H9 (cell line): ENCODE results near the gene AP3S1. TPM values are rescaled to one million over a fixed set of nuclear protein-coding genes. Genes with fewer than 3 reads are reported as not detected.
A peak's percentile ranks its signal among the peaks of the same experiment; 100 is the strongest.

Experiments
- DNase-seq: peaks from one replicate; pipeline ENCODE4 v3.0.0-alpha.2; 2017
- H2AFZ ChIP-seq: one replicate; pipeline ENCODE4 v1.6.1; 2013; ENCODE audit warnings: mild to moderate bottlenecking, low read length, control low read depth, moderate library complexity
- H2AK5ac ChIP-seq: 2 replicates; pipeline ENCODE4 v1.6.1; 2013; ENCODE audit warnings: low read length, control low read depth, mixed read lengths; ENCODE audit not compliant: insufficient read length
- H2BK120ac ChIP-seq: one replicate; pipeline ENCODE4 v1.6.1; 2013; ENCODE audit warnings: low read depth, mild to moderate bottlenecking, low read length, control low read depth, inconsistent platforms; ENCODE audit not compliant: poor library complexity, severe bottlenecking
- H2BK12ac ChIP-seq: 2 replicates; pipeline ENCODE4 v1.6.1; 2013; ENCODE audit warnings: low read length, control low read depth, mixed read lengths, low read depth; ENCODE audit not compliant: insufficient read length
- H2BK15ac ChIP-seq: 2 replicates; pipeline ENCODE4 v1.6.1; 2013; ENCODE audit warnings: low read depth, low read length, control low read depth
- H2BK20ac ChIP-seq: one replicate; pipeline ENCODE4 v1.6.1; 2013; ENCODE audit warnings: low read depth, mild to moderate bottlenecking, low read length, control low read depth, inconsistent platforms; ENCODE audit not compliant: poor library complexity, severe bottlenecking
- H2BK5ac ChIP-seq: 2 replicates; pipeline ENCODE4 v1.6.1; 2013; ENCODE audit warnings: low read length, control low read depth, mixed read lengths; ENCODE audit not compliant: insufficient read length
- H3K14ac ChIP-seq: 2 replicates; pipeline ENCODE4 v1.6.1; 2013; ENCODE audit warnings: low read length, control low read depth; ENCODE audit not compliant: insufficient read depth
- H3K18ac ChIP-seq: 2 replicates; pipeline ENCODE4 v1.6.1; 2013; ENCODE audit warnings: low read depth, mild to moderate bottlenecking, mixed read lengths, low read length, control low read depth; ENCODE audit not compliant: insufficient read length
- H3K23ac ChIP-seq: 2 replicates; pipeline ENCODE4 v1.6.1; 2013; ENCODE audit warnings: low read length, control low read depth, mixed read lengths, low read depth; ENCODE audit not compliant: insufficient read length
- H3K23me2 ChIP-seq: 2 replicates; pipeline ENCODE4 v1.6.1; 2013; ENCODE audit warnings: low read depth, mild to moderate bottlenecking, mixed read lengths, low read length, control low read depth; ENCODE audit not compliant: insufficient read length, poor library complexity, severe bottlenecking
- H3K27ac ChIP-seq: 2 replicates; pipeline ENCODE4 v1.5.1; 2013; ENCODE audit warnings: low read length, control low read depth, mixed read lengths, low read depth; ENCODE audit not compliant: insufficient read length
- H3K27me3 ChIP-seq: 2 replicates; pipeline ENCODE4 v1.6.1; 2013; ENCODE audit warnings: low read length, control low read depth, inconsistent platforms; ENCODE audit not compliant: insufficient read depth
- H3K4ac ChIP-seq: 2 replicates; pipeline ENCODE4 v1.6.1; 2013; ENCODE audit warnings: low read depth, mild to moderate bottlenecking, control low read depth, inconsistent platforms, low read length, moderate library complexity
- H3K4me1 ChIP-seq: 2 replicates; pipeline ENCODE4 v1.6.1; 2013; ENCODE audit warnings: low read length, control low read depth, inconsistent platforms; ENCODE audit not compliant: insufficient read depth
- H3K4me2 ChIP-seq: 2 replicates; pipeline ENCODE4 v1.6.1; 2013; ENCODE audit warnings: low read length, control low read depth, mixed read lengths; ENCODE audit not compliant: insufficient read length, insufficient read depth
- H3K56ac ChIP-seq: 2 replicates; pipeline ENCODE4 v1.6.1; 2013; ENCODE audit warnings: low read depth, mild to moderate bottlenecking, mixed read lengths, low read length, control low read depth; ENCODE audit not compliant: insufficient read length
- H3K79me1 ChIP-seq: 2 replicates; pipeline ENCODE4 v1.6.1; 2013; ENCODE audit warnings: low read depth, mild to moderate bottlenecking, moderate library complexity, low read length, control low read depth, inconsistent platforms; ENCODE audit not compliant: insufficient read depth, poor library complexity, severe bottlenecking
- H3K79me2 ChIP-seq: 2 replicates; pipeline ENCODE4 v1.6.1; 2013; ENCODE audit warnings: low read length, control low read depth, inconsistent platforms; ENCODE audit not compliant: insufficient read depth
- H3K9ac ChIP-seq: 2 replicates; pipeline ENCODE4 v1.6.1; 2013; ENCODE audit warnings: low read length, control low read depth, mixed read lengths; ENCODE audit not compliant: insufficient read length; ENCODE audit errors: extremely low read depth
- H3K9me3 ChIP-seq: one replicate; pipeline ENCODE4 v1.6.1; 2013; ENCODE audit warnings: low read depth, low read length, inconsistent platforms; ENCODE audit not compliant: control insufficient read depth
- H3T11ph ChIP-seq: one replicate; pipeline ENCODE4 v1.6.1; 2013; ENCODE audit warnings: mild to moderate bottlenecking, low read length, control low read depth, inconsistent platforms
- H4K20me1 ChIP-seq: one replicate; pipeline ENCODE4 v1.6.1; 2013; ENCODE audit not compliant: control insufficient read depth, insufficient read length, insufficient read depth
- H4K5ac ChIP-seq: 2 replicates; pipeline ENCODE4 v1.6.1; 2013; ENCODE audit warnings: low read depth, mild to moderate bottlenecking, mixed read lengths, low read length, control low read depth; ENCODE audit not compliant: insufficient read length
- H4K8ac ChIP-seq: replicated peaks from 2 replicates; pipeline ENCODE4 v1.6.1; 2013; ENCODE audit warnings: low read length, control low read depth, mixed read lengths, low read depth; ENCODE audit not compliant: insufficient read length
- H4K91ac ChIP-seq: 2 replicates; pipeline ENCODE4 v1.6.1; 2013; ENCODE audit warnings: low read depth, mild to moderate bottlenecking, moderate library complexity, mixed read lengths, low read length, control low read depth; ENCODE audit not compliant: insufficient read length
- H3K27ac Mint-ChIP-seq, 3 experiments: 2 replicates in 2 of 3; 3 replicates in 1 of 3; pipeline ENCODE4 v1.8.0; 2020 to 2021; ENCODE audit warnings: mixed read lengths in 3 of 3, mild to moderate bottlenecking in 1 of 3, moderate library complexity in 1 of 3
- H3K27me3 Mint-ChIP-seq: 2 replicates; pipeline ENCODE4 v1.8.0; 2021; ENCODE audit warnings: low read depth, mild to moderate bottlenecking, moderate library complexity, mixed read lengths
- H3K36me3 Mint-ChIP-seq, 3 experiments: 2 replicates in 2 of 3; 3 replicates in 1 of 3; pipeline ENCODE4 v1.8.0; 2020 to 2021; ENCODE audit warnings: low read depth in 3 of 3, mixed read lengths in 3 of 3; ENCODE audit not compliant: insufficient read depth in 1 of 3
- H3K4me1 Mint-ChIP-seq, 2 experiments: 2 replicates each; pipeline ENCODE4 v1.8.0; 2020; ENCODE audit warnings: mixed read lengths in 2 of 2
- H3K4me3 Mint-ChIP-seq, 2 experiments: 2 replicates in 1 of 2; 3 replicates in 1 of 2; pipeline ENCODE4 v1.8.0; 2020 to 2021; ENCODE audit warnings: mild to moderate bottlenecking in 2 of 2, mixed read lengths in 2 of 2, moderate library complexity in 1 of 2
- H3K9me3 Mint-ChIP-seq, 2 experiments: 2 replicates in 1 of 2; 3 replicates in 1 of 2; pipeline ENCODE4 v1.8.0; 2020; ENCODE audit warnings: mild to moderate bottlenecking in 2 of 2, mixed read lengths in 2 of 2, moderate library complexity in 1 of 2
- CTCF ChIP-seq: fragments of 200-600 bp; sonication (generic); conservative IDR thresholded peaks from 3 replicates; pipeline ENCODE4 v1.8.0; 2021; ENCODE audit warnings: antibody characterized with exemption, mild to moderate bottlenecking
- WGBS: extraction: QIAGEN DNeasy Blood & Tissue Kit; methylation state at CpG from one replicate; pipeline ENCODE4 v1.1.7; 2013; ENCODE audit warnings: missing lambda C conversion rate, low lambda C conversion rate, mixed read lengths; ENCODE audit not compliant: insufficient read length; ENCODE audit errors: extremely low coverage; 5-methylcytosine and 5-hydroxymethylcytosine counted together
- total RNA-seq: library from RNA; stranded (reverse); gene quantifications from 2 replicates; pipeline ENCODE4 v1.2.1, GENCODE V29; 2021

The AP3S1 gene
- total RNA-seq, 1 experiment from 2014 or later = 78.4 TPM

GRCh38 chr5:115842952-115843351 lies 1.2 kb downstream of the AP3S1 start:
- H3K18ac ChIP-seq = no peak overlapping the region
- H3K4me1 ChIP-seq = no peaks in the 10 kb centered on the region
- H4K5ac ChIP-seq = no peak overlapping the region
- no peak overlapping the region for H3K14ac ChIP-seq
- no peak overlapping the region for H2BK120ac ChIP-seq
- H3K27me3 ChIP-seq = no peaks in the 10 kb centered on the region
- no peak overlapping the region for H3K23ac ChIP-seq
- H2BK20ac ChIP-seq = no peak overlapping the region
- H2BK15ac ChIP-seq = no peak overlapping the region
- H3K9me3 ChIP-seq = no peaks in the 10 kb centered on the region
- Mint-ChIP-seq H3K4me3 (peak overlapping the region; percentile 94 to 97), H3K4me1 (peaks cover 23 to 27% of the 10 kb centered on the region in 2 experiments), H3K27ac (no peak overlapping the region), H3K27me3 (no peaks in the 10 kb centered on the region), H3K9me3 (no peaks in the 10 kb centered on the region), H3K36me3 (peaks cover 0 to 5% (median under 1%) of the 10 kb centered on the region in 3 experiments; a peak in 4 of 7 replicates)
- H2AK5ac ChIP-seq = no peak overlapping the region
- peaks cover 8% of the 10 kb centered on the region for H3K23me2 ChIP-seq
- no peak overlapping the region for H3K56ac ChIP-seq
- no peak for TF ChIP-seq CTCF
- H3K79me2 ChIP-seq = peaks cover 9% of the 10 kb centered on the region; the same call in 1 of the 2 replicates
- no peak overlapping the region for H4K8ac ChIP-seq
- H3K79me1 ChIP-seq = peaks cover 10% of the 10 kb centered on the region
- H2BK5ac ChIP-seq = no peak overlapping the region
- H3K4ac ChIP-seq = no peak overlapping the region
- H3K9ac ChIP-seq = no peak overlapping the region
- H4K91ac ChIP-seq = no peak overlapping the region
- no peak overlapping the region for H3K27ac ChIP-seq
- no peak for DNase-seq
- H3T11ph ChIP-seq = no peak overlapping the region
- no peak overlapping the region for H2AFZ ChIP-seq
- H2BK12ac ChIP-seq = no peak overlapping the region
- WGBS = 100% methylated on average over 1 of the region's 3 CpGs
- no peaks in the 10 kb centered on the region for H4K20me1 ChIP-seq
- peak overlapping the region; percentile 100 for H3K4me2 ChIP-seq
